Stimulated activated CD8-positive, alpha-beta memory T cell treated with anti-CD3 and anti-CD28 coated beads, Interleukin-4, amount 100 ng/mL, for 48 hours (primary cell): ENCODE data around the gene UBE2K.
"Not testable (repeated sequence)": the region's sequence is repeated elsewhere in the genome, so short reads cannot be mapped to it uniquely, and the experiment has no call there.

Experiments
- DNase-seq: peaks from one replicate; pipeline ENCODE4 v3.0.0-alpha.2; 2020

Gene UBE2K

GRCh38 chr4:39697740-39698423 lies at the start of gene UBE2K:
Gene UBE2K, plus strand, starts transcription at chr4:39698136. Its CDS starts 192 bp downstream, at chr4:39698328.
- peak; percentile 91 for DNase-seq

- no peak for DNase-seq
Observed at GRCh38 chr4:39648213-39648612, 49.7 kb upstream of the UBE2K start.

- no peak for DNase-seq
Observed at GRCh38 chr4:39648827-39649558, 48.9 kb upstream of the UBE2K start.

GRCh38 chr4:39649639-39650265 lies 48.2 kb upstream of the UBE2K start:
- DNase-seq: no peak

- not testable (repeated sequence) for DNase-seq
Observed at GRCh38 chr4:39651586-39651985, 46.4 kb upstream of the UBE2K start.

- DNase-seq: no peak
Observed at GRCh38 chr4:39655211-39655610, 42.7 kb upstream of the UBE2K start.

GRCh38 chr4:39655876-39656275 lies 42.1 kb upstream of the UBE2K start:
- no peak for DNase-seq

GRCh38 chr4:39656638-39657037 lies 41.3 kb upstream of the UBE2K start:
- not testable (repeated sequence) for DNase-seq

GRCh38 chr4:39657465-39657864 lies 40.5 kb upstream of the UBE2K start:
- no peak for DNase-seq

- DNase-seq: no peak
Observed at GRCh38 chr4:39658756-39659155, 39.2 kb upstream of the UBE2K start.

GRCh38 chr4:39660045-39660444 lies 37.9 kb upstream of the UBE2K start:
- DNase-seq: no peak

- DNase-seq: no peak
Observed at GRCh38 chr4:39660757-39661156, 37.2 kb upstream of the UBE2K start.

- DNase-seq: no peak
Observed at GRCh38 chr4:39662683-39663082, 35.3 kb upstream of the UBE2K start.

GRCh38 chr4:39664828-39665731 lies 32.9 kb upstream of the UBE2K start:
- DNase-seq: no peak

GRCh38 chr4:39667706-39668105 lies 30.2 kb upstream of the UBE2K start:
- DNase-seq: no peak

GRCh38 chr4:39668887-39669286 lies 29.0 kb upstream of the UBE2K start:
- DNase-seq: no peak

- not testable (repeated sequence) for DNase-seq
Observed at GRCh38 chr4:39670296-39670695, 27.6 kb upstream of the UBE2K start.

- not testable (repeated sequence) for DNase-seq
Observed at GRCh38 chr4:39675681-39676080, 22.3 kb upstream of the UBE2K start.

- not testable (repeated sequence) for DNase-seq
Observed at GRCh38 chr4:39681003-39681402, 16.9 kb upstream of the UBE2K start.

- DNase-seq: no peak
Observed at GRCh38 chr4:39682138-39682537, 15.8 kb upstream of the UBE2K start.

GRCh38 chr4:39685990-39686389 lies 11.9 kb upstream of the UBE2K start:
- DNase-seq: no peak

- DNase-seq: no peak
Observed at GRCh38 chr4:39687014-39687413, 10.9 kb upstream of the UBE2K start.

- no peak for DNase-seq
Observed at GRCh38 chr4:39689970-39690369, 8.0 kb upstream of the UBE2K start.
